ENCODE data around the gene SCNM1.
A peak's percentile ranks its signal among the peaks of the same experiment; 100 is the strongest.

Gene SCNM1

GRCh38 chr1:151165738-151166504 is at the start of gene SCNM1, which contains the start of gene LYSMD1:
Gene SCNM1 (plus strand): TSS chr1:151166144. CDS start chr1:151166153, 9 bp downstream.
Gene LYSMD1 (minus strand): TSS chr1:151165902. CDS start chr1:151165258, 644 bp downstream.
- peak; percentile 96 for DNase-seq (ENCODE audit: low read depth)

GRCh38 chr1:151124763-151125403 is 41.1 kb upstream of the SCNM1 start:
- DNase-seq (ENCODE audit: low read depth) = no peak

GRCh38 chr1:151128800-151129199 is 37.1 kb upstream of the SCNM1 start:
- DNase-seq (ENCODE audit: low read depth) = no peak

GRCh38 chr1:151130987-151131586 is 34.9 kb upstream of the SCNM1 start:
- peak; percentile 67 for DNase-seq (ENCODE audit: low read depth)

- DNase-seq (ENCODE audit: low read depth) = no peak
Measured at GRCh38 chr1:151131701-151132334, 34.1 kb upstream of the SCNM1 start.

GRCh38 chr1:151132335-151133017 is 33.5 kb upstream of the SCNM1 start:
- no peak for DNase-seq (ENCODE audit: low read depth)

- DNase-seq (ENCODE audit: low read depth) = no peak
Measured at GRCh38 chr1:151133018-151133806, 32.7 kb upstream of the SCNM1 start.

- DNase-seq (ENCODE audit: low read depth) = no peak
Measured at GRCh38 chr1:151134396-151134795, 31.5 kb upstream of the SCNM1 start.

- no peak for DNase-seq (ENCODE audit: low read depth)
Measured at GRCh38 chr1:151134991-151135390, 31.0 kb upstream of the SCNM1 start.

- no peak for DNase-seq (ENCODE audit: low read depth)
Measured at GRCh38 chr1:151135433-151136385, 30.2 kb upstream of the SCNM1 start.

GRCh38 chr1:151137789-151138188 is 28.2 kb upstream of the SCNM1 start:
- DNase-seq (ENCODE audit: low read depth) = no peak

- no peak for DNase-seq (ENCODE audit: low read depth)
Measured at GRCh38 chr1:151142411-151143056, 23.4 kb upstream of the SCNM1 start.

- DNase-seq (ENCODE audit: low read depth) = no peak
Measured at GRCh38 chr1:151143057-151143435, 22.9 kb upstream of the SCNM1 start.

- no peak for DNase-seq (ENCODE audit: low read depth)
Measured at GRCh38 chr1:151143986-151144385, 22.0 kb upstream of the SCNM1 start.

- DNase-seq (ENCODE audit: low read depth) = no peak
Measured at GRCh38 chr1:151144474-151145303, 21.3 kb upstream of the SCNM1 start.

- no peak for DNase-seq (ENCODE audit: low read depth)
Measured at GRCh38 chr1:151145304-151146071, 20.5 kb upstream of the SCNM1 start.

- no peak for DNase-seq (ENCODE audit: low read depth)
Measured at GRCh38 chr1:151146072-151146411, 19.9 kb upstream of the SCNM1 start.

Measured in fibroblast of the conjunctiva (primary cell).